ENCODE results near the gene PPP6R2.

DNA sequence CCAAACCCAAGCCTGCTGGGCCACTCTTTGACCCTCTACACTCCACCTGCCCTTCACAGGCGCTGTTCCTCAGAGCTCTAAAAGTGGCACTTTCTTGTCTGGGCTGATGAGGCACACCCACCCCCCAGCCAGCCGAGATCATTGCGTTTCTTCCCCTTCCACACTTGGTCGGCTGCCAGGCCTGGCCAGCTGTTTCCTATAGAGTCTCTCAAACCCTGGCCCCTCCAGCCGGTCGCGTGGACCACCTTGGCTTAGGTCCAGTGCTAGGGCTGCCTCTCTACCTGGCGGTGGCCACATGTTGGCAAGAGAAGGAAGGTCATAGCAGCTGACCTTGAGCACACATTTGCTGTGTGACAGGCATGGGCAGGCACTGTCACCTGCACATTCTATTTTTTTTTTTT lies 60.6 kb downstream of the PPP6R2 start:
- TF ChIP-seq, protein P1, sequence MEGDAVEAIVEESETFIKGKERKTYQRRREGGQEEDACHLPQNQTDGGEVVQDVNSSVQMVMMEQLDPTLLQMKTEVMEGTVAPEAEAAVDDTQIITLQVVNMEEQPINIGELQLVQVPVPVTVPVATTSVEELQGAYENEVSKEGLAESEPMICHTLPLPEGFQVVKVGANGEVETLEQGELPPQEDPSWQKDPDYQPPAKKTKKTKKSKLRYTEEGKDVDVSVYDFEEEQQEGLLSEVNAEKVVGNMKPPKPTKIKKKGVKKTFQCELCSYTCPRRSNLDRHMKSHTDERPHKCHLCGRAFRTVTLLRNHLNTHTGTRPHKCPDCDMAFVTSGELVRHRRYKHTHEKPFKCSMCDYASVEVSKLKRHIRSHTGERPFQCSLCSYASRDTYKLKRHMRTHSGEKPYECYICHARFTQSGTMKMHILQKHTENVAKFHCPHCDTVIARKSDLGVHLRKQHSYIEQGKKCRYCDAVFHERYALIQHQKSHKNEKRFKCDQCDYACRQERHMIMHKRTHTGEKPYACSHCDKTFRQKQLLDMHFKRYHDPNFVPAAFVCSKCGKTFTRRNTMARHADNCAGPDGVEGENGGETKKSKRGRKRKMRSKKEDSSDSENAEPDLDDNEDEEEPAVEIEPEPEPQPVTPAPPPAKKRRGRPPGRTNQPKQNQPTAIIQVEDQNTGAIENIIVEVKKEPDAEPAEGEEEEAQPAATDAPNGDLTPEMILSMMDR (IDR thresholded peaks at IDR 0.05), result no peak
- no peak for TF ChIP-seq POLR2A (IDR thresholded peaks at IDR 0.05)
